ENCODE measurements around the gene TOX2. TPM values are rescaled to one million over a fixed set of nuclear protein-coding genes. Genes with fewer than 3 reads are reported as not detected.

Gene TOX2
- total RNA-seq, 1 donor from 2014 or later = 24.3 TPM

DNA sequence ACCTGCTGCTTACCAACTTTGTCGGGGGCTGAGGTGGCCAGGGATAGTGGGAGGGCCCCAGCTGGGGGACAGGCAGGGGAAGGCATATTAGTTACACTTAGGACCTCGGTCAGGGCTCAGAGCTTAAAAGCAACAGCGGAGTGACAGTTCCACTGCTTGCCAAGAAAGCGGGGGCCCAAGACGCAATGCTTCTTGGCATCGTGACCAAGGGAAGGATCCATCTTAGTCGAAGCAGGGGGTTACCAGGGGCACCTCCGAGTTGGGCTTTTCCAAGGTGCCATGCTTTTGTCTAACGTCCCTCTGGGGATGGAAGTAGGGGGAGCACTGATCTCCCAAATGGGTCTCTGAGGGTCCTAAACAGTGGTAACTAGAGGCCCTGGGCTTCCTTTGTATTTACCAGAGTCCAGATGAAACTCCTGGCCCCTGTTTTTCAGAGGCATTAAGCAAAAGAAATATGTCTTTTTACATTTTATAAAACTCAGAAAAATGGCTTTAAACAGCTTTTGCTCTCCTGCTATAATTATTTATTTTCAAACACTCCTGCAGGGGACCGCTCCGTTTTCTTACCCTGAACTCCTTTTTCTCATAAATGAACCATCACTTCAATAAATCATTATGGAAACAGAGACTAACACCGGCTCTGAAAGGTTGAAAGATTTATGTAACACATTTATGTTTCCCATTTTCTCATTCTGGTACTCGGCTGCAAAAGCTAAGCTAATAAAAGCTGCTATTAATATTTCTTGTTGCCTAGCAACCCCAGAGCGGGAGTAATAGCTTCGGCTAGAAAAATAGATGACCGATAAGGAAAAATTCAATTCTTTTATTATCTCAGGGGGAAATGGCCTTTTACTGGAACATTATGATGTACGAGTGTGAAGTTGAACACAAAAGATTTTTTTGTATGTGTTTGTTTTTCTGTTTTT, 100.4 kb downstream of the TOX2 start:
- ATAC-seq (no peak), DNase-seq (no peak)
- H3K9me3 ChIP-seq = no peaks in the 10 kb centered on the region
- H3K27ac ChIP-seq = no peak overlapping the region
- H3K36me3 ChIP-seq = no peaks in the 10 kb centered on the region
- no peak overlapping the region for H3K4me3 ChIP-seq
- H3K27me3 ChIP-seq = no peaks in the 10 kb centered on the region
- peaks cover 31% of the 10 kb centered on the region for H3K4me1 ChIP-seq
- TF ChIP-seq CTCF (IDR thresholded peaks at IDR 0.05) = no peak
- intact Hi-C loops (cut with DNase I) = no loop called here

DNA sequence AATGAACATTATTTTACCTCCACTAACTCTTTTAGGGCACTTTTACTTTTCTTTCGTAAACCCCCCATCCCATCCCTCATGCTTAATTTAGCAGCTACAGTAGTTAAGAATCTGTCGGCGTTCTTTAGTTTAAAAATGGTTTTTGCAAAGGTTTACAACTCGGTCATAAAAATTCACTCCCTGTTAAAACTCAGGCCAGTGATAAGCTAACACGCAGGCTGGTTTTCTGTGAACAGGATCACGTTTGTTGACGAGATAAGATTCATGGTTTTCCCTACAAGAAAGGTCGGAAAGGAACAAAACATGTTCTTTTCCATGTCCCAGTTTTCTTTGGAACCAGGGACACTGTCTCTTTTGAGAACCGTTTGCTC, 101.1 kb downstream of the TOX2 start:
- Histone ChIP-seq H3K36me3 (no peaks in the 10 kb centered on the region), H3K9me3 (no peaks in the 10 kb centered on the region), H3K4me3 (no peak overlapping the region), H3K27ac (no peak overlapping the region), H3K27me3 (no peaks in the 10 kb centered on the region), H3K4me1 (peaks cover 31% of the 10 kb centered on the region)
- DNase-seq = no peak
- intact Hi-C loops (cut with DNase I) = no loop called here
- ATAC-seq = no peak
- no peak for TF ChIP-seq CTCF (IDR thresholded peaks at IDR 0.05)

- DNase-seq (no peak), ATAC-seq (no peak)
- Histone ChIP-seq H3K4me1 (peaks cover 31% of the 10 kb centered on the region), H3K36me3 (no peaks in the 10 kb centered on the region), H3K9me3 (no peaks in the 10 kb centered on the region), H3K4me3 (no peak overlapping the region), H3K27me3 (no peaks in the 10 kb centered on the region), H3K27ac (no peak overlapping the region)
- TF ChIP-seq CTCF (IDR thresholded peaks at IDR 0.05) = no peak
- intact Hi-C loops (cut with DNase I) = no loop called here
Observed at GRCh38 chr20:44016525-44016924, 101.9 kb downstream of the TOX2 start.

DNA sequence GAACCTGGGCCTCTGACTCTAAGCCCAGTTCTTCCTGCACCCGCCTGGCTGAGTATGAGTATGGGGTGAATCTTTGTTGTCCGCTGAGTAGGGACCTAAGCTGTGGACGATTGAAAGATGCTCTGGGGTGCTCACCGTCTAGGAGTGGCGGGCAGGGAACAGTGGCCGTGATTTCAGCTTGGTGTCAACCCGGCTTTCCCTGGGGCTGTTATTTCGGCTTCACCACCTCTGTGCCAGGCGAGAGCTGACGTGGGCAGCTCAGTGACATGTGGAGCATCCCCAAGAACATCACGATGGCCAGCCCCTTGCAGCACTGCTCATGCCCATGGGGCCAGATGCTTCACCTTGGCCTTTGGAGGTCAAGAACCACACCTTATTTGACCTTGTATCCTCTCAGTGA, 102.6 kb downstream of the TOX2 start:
- no peak for ATAC-seq
- H3K4me3 ChIP-seq = no peak overlapping the region
- intact Hi-C loops (cut with DNase I) = no loop called here
- no peaks in the 10 kb centered on the region for H3K36me3 ChIP-seq
- TF ChIP-seq CTCF (IDR thresholded peaks at IDR 0.05) = no peak
- H3K27me3 ChIP-seq = no peaks in the 10 kb centered on the region
- DNase-seq = no peak
- peaks cover 31% of the 10 kb centered on the region for H3K4me1 ChIP-seq
- H3K9me3 ChIP-seq = no peaks in the 10 kb centered on the region
- no peak overlapping the region for H3K27ac ChIP-seq

- peak; percentile 33 for ATAC-seq
- intact Hi-C loops (cut with DNase I) = no loop called here
Observed at GRCh38 chr20:44017905-44018258, 103.2 kb downstream of the TOX2 start.

More at GRCh38 chr20:44017905-44018258, 103.2 kb downstream of the TOX2 start:
- no peaks in the 10 kb centered on the region for H3K36me3 ChIP-seq
- no peak for TF ChIP-seq CTCF (IDR thresholded peaks at IDR 0.05)
- H3K9me3 ChIP-seq = no peaks in the 10 kb centered on the region
- no peak for DNase-seq
- no peaks in the 10 kb centered on the region for H3K27me3 ChIP-seq
- H3K4me1 ChIP-seq = peaks cover 31% of the 10 kb centered on the region
- H3K27ac ChIP-seq = no peak overlapping the region
- no peak overlapping the region for H3K4me3 ChIP-seq

Measured in upper lobe of right lung (tissue), 1 donor.